GM10847 (cell line): ENCODE results near the gene GLRX2.

Experiments used
- POLR2A ChIP-seq: IDR thresholded peaks from 2 replicates; pipeline ENCODE4 v1.6.1; 2011; ENCODE audit not compliant: insufficient read length; ENCODE audit errors: extremely low read depth

The GLRX2 gene

DNA sequence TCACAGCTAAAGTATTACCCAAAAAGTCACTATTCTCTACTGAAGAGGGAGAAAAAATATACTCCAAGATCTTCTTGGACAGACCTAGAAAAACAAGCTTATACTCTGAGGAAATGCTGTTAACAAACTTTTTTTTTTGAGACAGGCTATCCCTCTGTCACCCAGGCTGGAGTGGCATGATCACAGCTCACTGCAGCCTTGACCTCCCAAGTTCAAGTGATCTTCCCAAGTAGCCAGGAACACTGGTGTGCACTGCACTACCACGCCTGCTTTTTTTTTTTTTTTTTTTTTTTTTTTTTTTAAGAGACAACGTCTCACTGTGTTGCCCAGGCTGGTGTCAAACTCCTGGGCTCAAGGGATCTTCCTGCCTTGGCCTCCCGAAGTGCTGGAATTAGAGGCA lies 17.3 kb downstream of the GLRX2 start:
- TF ChIP-seq POLR2A, result no peak

DNA sequence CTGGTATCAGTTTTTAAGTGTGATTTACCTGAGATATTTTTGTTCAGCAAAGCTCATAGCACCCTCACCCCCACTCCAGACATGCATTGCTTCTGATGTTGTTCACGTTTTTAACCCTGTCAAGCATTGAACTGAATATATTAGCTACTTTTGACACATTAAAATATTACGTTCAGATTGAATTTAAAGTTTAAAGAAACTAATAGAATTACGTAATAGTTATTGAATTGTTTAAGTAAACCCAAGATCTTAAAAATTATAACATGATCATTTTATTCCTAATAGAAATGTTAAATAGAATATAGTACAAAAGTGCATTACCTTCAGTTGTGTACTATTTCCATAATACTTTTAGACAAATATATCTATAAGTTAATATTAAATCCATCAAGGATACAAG lies 18.9 kb downstream of the GLRX2 start:
- no peak for TF ChIP-seq POLR2A

DNA sequence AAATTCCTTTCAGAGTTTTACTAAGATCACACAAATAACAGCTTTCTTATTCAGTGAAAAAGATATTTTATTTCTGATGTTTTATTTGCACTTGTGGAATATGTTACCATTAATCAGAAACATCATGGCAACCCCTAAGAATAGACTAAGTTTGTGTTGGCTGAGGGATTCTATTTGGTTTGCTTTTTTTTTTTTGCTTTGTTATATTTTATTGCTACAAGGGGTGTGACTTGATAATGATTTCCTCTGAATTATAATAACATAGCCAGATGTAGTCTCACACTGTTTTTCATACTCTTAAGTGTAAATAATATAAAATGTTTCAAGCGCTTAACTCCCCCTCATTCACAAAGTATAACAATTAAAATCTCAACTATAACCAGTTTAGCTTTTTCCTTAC lies 20.0 kb downstream of the GLRX2 start:
- TF ChIP-seq POLR2A, result no peak

DNA sequence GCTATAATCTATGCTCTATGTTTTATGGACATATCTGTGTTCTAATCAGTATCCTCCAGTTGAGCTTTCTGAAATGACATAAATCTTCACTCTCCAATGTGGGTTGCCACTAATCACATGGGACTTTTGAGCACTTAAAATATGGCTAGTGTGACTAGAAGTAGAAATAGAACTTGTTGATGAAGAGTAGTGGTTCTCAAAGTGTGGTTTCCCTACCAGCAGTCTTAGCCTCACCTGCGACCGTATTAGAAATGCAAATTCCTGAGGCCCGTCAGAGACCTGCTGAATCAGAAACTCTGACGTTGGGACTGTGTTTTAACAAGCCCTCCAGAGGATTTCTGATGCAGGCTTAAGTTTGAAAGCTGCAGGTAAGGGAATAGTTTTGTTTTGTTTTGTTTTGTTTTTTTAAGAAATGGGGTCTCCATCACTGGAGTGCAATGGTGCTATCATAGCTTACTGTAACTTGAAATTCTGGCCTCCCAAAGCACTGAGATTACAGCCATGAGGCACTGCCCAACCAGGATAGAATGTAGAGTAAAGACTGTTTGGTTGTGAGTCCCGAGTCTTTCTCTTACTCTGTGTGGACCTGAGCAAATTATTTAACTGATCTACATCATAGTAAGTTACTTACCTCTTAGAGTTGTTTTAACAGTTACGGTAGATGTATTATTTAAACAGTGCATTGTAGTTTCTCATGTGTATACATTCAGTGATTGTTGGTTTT lies 21.7 kb downstream of the GLRX2 start:
- no peak for TF ChIP-seq POLR2A

DNA sequence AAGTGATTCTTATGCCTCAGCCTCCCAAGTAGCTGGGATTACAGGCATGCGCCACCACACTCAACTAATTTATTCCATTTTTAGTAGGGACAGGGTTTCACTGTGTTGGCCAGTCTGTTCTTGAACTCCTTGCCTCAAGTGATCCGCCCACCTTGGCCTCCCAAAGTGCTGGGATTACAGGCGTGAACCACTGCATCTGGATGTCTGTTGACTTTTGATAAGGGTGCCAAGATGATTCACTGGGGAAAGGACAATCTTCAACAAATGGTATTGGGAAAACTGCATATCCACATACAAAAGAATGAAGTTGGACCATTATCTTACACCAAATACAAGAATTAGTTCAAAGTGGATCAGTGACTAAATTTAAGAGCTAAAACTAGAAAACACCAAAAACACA lies 26.0 kb downstream of the GLRX2 start:
- TF ChIP-seq POLR2A, result no peak

- TF ChIP-seq POLR2A, result no peak
Observed at GRCh38 chr1:193077991-193078390, 27.2 kb downstream of the GLRX2 start.

DNA sequence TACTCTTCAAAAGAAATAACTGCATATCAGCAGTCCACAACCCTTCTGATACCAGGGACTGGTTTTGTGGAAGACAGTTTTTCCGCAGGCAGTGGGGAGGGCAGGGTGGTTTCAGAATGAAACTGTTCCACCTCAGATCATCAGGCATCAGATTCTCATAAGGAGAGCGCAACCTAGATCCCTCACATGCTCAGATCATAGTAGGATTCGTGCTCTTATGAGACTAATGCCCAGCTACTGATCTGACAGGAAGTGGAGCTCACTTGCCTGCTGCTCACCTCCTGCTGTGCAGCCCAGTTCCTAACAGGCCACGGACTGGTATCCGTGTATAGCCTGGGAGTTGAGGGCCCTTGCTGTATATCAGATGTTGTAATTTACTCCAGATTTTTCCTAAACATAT lies 34.3 kb downstream of the GLRX2 start:
- TF ChIP-seq POLR2A, result no peak

DNA sequence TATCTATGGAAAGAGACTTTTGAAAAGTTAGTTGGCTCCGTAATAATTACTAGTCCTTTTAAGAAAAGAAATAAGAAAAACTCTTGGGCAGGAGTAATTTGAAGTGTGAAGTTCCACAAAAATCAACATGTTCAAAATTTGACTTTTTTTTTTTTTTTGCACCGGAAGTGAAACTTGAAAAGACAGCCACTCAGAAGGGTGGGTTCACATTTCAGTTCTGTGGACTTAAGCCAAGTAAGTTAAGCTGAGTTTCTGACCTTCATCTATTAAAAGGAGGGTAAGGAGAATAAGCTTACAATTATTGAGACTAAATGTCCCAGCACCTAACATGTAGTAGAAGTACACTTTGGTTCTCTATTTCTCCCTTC lies 34.8 kb downstream of the GLRX2 start:
- no peak for TF ChIP-seq POLR2A

- TF ChIP-seq POLR2A, result no peak
Observed at GRCh38 chr1:193069748-193070385, 35.3 kb downstream of the GLRX2 start.

- TF ChIP-seq POLR2A, result no peak
Observed at GRCh38 chr1:193068013-193068412, 37.2 kb downstream of the GLRX2 start.

- TF ChIP-seq POLR2A, result no peak
Observed at GRCh38 chr1:193066606-193067005, 38.6 kb downstream of the GLRX2 start.

DNA sequence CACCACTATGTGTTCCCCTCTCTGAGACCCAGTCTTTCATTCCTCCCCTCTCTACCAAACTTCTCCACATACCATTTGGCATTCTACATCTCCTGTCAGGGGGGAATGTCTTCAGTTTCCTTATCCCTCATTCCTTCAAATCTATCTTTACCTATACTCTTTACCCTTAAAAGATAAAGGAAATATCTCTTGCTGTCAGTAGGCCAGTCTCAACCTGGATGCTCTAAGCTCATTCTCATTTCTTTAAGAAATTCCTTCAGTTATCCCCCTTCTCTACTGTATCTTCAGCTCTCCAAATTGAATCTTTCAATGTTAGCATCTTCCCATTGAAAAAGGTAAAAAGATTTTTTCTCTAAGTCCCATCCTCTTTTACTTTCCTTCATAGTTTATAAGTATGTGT lies 39.3 kb downstream of the GLRX2 start:
- no peak for TF ChIP-seq POLR2A

DNA sequence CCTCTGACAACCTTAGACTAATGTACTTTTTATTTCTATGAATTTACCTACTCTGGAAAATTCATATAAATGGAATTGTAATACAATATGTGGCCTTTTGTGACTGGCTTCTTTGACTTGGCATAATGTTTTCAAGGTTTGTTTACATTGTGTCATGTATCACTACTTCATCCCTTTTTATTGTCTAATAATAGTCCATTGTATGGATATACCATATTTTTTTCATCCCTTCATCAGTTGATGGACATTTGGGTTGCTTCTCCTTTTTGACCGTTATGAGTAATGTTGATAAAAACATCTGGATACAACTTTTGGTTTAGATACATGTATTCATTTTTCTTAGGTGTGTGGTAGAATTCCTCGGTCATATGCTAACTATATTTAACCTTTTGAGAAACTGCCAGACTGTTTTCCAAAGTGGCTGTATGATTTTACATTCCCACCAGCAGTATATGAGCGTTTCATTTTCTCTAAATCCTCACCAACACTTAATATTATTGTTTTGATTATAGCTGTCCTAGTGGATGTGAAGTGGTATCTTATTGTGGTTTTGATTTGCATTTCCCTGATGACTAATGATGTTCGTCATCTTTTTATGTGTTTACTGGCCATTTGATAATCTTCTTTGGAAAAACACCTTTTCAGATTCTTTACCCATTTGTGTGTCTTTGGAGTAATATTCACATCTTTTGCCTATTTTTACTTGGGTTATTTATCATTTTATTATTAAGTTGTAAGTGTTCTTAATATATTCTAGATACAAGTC lies 42.3 kb downstream of the GLRX2 start:
- TF ChIP-seq POLR2A, result no peak

DNA sequence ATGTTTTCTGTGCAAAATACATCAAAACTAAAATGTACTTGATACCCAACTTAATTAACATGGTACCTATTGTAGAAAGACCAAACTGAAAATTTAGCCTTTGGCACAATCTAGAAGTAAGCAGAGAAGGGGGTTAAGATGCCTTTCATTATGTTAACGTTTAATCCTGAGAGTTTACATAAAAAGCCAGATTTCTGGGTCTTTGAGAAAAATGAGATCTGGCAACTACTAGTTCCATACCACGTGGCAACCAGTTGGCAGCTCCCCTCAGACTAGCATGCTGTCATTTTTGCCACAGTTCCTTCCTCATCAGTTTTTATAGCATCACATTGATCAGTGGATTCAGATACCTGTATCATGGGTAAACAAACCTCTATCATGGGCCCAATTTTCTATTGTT lies 44.3 kb downstream of the GLRX2 start:
- TF ChIP-seq POLR2A, result no peak

DNA sequence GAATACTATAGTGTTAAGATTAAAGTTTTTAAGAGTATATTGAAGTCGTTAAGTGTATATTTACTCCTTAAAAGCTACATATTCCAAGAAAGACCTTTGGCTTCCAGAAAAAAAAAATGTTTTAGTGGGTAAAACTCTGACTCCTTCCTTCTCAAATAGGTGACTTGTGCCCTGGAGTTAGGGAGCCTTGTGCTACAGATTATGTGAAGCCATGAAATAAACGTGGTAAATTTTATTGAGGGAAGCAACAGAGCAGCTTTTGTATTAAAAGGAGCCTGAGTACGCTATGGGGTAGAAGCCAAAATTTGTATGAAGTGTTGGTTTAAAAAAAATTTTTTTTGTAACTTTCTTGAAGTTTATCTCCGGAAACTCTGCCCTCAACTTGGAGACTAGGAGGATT lies 44.8 kb downstream of the GLRX2 start:
- TF ChIP-seq POLR2A, result no peak

- no peak for TF ChIP-seq POLR2A
Observed at GRCh38 chr1:193060115-193060403, 45.2 kb downstream of the GLRX2 start.
